ENCODE measurements around the gene BCDIN3D. TPM values are rescaled to one million over a fixed set of nuclear protein-coding genes. Genes with fewer than 3 reads are reported as not detected.

The BCDIN3D gene
- total RNA-seq, 4 donors from 2014 or later, result 3.7 to 5.9 (median 4.5) TPM

DNA sequence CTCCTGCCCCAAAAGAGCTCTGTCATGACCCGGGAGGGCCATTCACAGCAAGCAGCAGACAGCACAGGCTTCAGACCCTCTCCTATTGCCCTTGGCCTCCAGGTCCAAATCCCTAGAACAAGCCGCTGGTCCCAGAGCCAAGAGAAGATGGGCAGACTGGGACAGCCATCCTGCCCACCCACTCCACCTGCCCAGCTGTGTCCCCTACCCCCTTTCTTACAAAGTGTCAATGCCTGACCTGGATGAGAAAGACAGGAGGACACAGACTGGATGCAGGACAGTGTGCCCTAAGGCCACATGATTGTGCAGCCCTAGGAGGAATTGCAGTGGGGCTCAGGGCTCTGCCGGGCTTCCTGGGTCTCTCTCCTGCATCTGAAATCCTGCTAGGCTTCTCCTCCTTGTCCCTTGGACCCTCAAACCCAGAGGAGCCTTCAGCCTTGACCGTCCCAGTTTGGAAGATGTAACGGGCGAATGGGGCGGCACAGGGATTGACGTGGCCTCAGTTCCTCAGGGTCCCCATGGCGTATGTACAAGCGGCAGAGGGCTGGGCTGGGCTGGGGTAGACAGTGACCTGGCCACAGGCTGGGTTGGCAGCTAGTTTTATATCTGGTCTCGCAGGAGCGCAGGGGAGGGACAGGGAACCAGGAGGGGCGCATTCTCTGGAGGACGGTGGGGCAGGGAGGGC, 27.1 kb upstream of the BCDIN3D start:
- Histone ChIP-seq H3K4me1 (peaks cover 48% of the 10 kb centered on the region), H3K27me3 (no peaks in the 10 kb centered on the region), H3K36me3 (no peaks in the 10 kb centered on the region), H3K4me3 (no peak overlapping the region), H3K9me3 (no peaks in the 10 kb centered on the region), H3K27ac (no peak overlapping the region)
- no peak for DNase-seq (ENCODE audit: low spot score in 2 of 2)
- TF ChIP-seq EP300 (IDR thresholded peaks at IDR 0.05), result no peak
- TF ChIP-seq, protein P1, sequence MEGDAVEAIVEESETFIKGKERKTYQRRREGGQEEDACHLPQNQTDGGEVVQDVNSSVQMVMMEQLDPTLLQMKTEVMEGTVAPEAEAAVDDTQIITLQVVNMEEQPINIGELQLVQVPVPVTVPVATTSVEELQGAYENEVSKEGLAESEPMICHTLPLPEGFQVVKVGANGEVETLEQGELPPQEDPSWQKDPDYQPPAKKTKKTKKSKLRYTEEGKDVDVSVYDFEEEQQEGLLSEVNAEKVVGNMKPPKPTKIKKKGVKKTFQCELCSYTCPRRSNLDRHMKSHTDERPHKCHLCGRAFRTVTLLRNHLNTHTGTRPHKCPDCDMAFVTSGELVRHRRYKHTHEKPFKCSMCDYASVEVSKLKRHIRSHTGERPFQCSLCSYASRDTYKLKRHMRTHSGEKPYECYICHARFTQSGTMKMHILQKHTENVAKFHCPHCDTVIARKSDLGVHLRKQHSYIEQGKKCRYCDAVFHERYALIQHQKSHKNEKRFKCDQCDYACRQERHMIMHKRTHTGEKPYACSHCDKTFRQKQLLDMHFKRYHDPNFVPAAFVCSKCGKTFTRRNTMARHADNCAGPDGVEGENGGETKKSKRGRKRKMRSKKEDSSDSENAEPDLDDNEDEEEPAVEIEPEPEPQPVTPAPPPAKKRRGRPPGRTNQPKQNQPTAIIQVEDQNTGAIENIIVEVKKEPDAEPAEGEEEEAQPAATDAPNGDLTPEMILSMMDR (IDR thresholded peaks at IDR 0.05), result no peak
- no peak for TF ChIP-seq POLR2A (IDR thresholded peaks at IDR 0.05)
- no peak for TF ChIP-seq POLR2AphosphoS5 (IDR thresholded peaks at IDR 0.05)
- 91% methylated on average over 9 of the region's 14 CpGs for WGBS

DNA sequence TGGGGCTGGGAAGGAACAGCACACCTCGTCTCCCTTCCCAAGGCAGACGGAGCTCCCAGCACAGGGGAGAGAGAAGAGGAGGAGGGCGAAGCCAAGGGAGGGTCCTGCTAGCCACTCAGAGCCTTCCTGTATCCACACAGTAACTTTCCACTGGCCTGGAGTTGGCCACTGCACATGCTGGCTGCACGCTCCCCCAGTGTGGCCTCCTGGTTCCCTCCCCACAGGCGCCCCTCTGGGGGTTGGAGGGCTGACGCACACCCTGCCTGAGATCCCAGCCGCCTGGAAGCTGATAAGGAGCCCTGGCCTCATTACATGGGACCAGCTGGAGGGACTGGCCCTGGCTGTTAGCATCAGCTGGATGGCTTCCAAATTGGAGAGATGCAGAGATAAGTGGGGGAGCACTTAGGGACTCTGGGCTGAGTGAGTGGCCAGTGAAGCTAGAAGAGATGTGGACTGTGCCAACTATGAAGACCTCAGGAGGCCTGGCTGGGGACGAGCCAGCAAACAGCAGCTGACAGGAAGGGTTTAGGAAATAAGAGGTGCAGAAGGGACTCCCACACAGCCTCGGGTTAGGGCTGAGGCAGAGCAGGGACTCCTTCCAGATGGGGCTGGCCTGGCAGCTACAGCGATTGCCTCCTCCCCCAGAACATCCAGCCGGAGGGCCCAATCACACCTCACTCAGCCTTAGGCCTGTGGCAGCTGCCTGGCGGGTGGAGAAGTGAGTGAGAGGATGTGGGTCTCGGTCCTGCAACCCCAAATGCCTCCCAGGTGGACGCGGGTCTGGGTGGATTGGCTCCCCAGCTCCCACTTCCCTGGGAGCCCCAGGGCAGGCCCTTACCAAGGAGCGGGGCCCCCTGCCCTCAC, 26.3 kb upstream of the BCDIN3D start:
- Histone ChIP-seq H3K36me3 (no peaks in the 10 kb centered on the region), H3K4me1 (peaks cover 44% of the 10 kb centered on the region), H3K4me3 (no peak overlapping the region), H3K27ac (no peak overlapping the region), H3K9me3 (no peaks in the 10 kb centered on the region), H3K27me3 (no peaks in the 10 kb centered on the region)
- WGBS, result 28% methylated on average over 10 of the region's 16 CpGs
- TF ChIP-seq POLR2AphosphoS5 (IDR thresholded peaks at IDR 0.05) (no peak), EP300 (IDR thresholded peaks at IDR 0.05) (no peak), POLR2A (IDR thresholded peaks at IDR 0.05) (no peak)
- TF ChIP-seq, protein P1 (IDR thresholded peaks at IDR 0.05), result no peak
- no peak for DNase-seq (ENCODE audit: low spot score in 2 of 2)

DNA sequence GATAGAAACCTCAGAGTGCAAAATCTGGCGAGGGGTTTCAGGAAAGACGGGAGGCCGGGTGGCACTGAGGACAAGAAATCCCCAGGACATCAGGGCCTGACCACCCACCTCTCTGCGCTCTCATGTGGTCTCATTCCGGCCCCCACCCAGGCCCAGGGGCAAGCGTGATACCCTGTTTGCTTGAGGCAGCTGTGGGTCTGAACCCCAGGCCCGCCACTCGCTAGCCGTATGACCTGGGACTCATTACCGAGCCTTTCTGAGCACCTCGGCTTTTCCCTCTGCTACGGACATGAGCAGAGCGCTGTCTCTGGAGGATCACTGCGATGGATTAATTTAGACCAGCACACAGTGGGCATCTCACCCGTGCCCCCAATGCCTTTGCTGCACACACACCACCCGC, 25.5 kb upstream of the BCDIN3D start:
- H3K36me3 ChIP-seq, result no peaks in the 10 kb centered on the region
- TF ChIP-seq, protein P1 (IDR thresholded peaks at IDR 0.05), result no peak
- TF ChIP-seq EP300 (IDR thresholded peaks at IDR 0.05) (no peak), POLR2AphosphoS5 (IDR thresholded peaks at IDR 0.05) (no peak), POLR2A (IDR thresholded peaks at IDR 0.05) (no peak)
- no peaks in the 10 kb centered on the region for H3K27me3 ChIP-seq
- H3K9me3 ChIP-seq, result no peaks in the 10 kb centered on the region
- no peak overlapping the region for H3K27ac ChIP-seq
- no peak for DNase-seq (ENCODE audit: low spot score in 2 of 2)
- no peak overlapping the region for H3K4me3 ChIP-seq
- peaks cover 40% of the 10 kb centered on the region for H3K4me1 ChIP-seq
- 86% methylated on average over 15 of the region's 16 CpGs for WGBS

DNA sequence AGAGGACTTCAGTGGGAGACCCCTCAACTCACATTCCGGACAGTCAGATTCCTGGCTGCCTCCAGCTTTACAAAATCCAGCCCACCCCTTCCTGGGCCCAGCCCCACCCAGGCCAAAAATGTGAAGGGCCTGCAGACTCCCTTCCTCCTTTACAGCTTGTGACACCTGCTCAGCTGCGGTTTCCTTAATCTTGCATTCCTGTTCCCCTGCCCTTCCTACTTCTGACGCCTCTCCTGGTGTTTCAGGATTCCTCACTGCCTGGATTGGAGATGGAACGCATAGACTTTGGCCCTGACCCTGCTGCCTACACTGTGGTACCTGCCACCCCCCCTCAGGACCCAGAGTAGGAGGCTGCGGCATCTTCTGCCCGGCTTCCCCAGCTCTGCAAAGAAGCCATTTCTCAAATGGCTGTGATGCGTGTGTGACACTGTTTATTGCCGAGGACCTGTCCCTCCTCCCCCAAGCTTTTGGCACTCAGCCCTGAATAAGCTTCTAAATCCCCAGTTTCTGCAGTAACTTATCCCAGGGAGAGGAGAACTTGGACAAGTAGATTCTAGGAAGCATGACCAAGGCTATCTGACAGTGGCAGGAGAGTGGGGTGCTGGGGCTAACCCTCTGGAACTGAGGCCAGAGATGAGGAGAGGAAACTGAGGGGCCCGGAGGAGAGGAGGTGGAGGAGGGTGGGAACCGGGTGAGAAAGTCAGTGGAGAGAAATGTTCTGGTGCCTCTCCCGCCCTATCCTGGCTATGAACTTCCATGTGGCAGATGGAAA, 24.9 kb upstream of the BCDIN3D start:
- H3K4me3 ChIP-seq, result no peak overlapping the region
- H3K27ac ChIP-seq, result no peak overlapping the region
- no peak for DNase-seq (ENCODE audit: low spot score in 2 of 2)
- no peaks in the 10 kb centered on the region for H3K9me3 ChIP-seq
- H3K36me3 ChIP-seq, result no peaks in the 10 kb centered on the region
- 49% methylated on average over 11 of the region's 11 CpGs for WGBS
- no peaks in the 10 kb centered on the region for H3K27me3 ChIP-seq
- peaks cover 33% of the 10 kb centered on the region for H3K4me1 ChIP-seq
- TF ChIP-seq, protein P1 (IDR thresholded peaks at IDR 0.05), result no peak
- TF ChIP-seq POLR2A (IDR thresholded peaks at IDR 0.05) (no peak), EP300 (IDR thresholded peaks at IDR 0.05) (no peak), POLR2AphosphoS5 (IDR thresholded peaks at IDR 0.05) (no peak)

Data from suprapubic skin (tissue), 4 donors.